MCF 10A (cell line): ENCODE data around the gene ANGPTL2. TPM values are rescaled to one million over a fixed set of nuclear protein-coding genes. Genes with fewer than 3 reads are reported as not detected.

Experiments
- BruUV-seq: library from RNA; stranded (reverse); fragments of 400-500 nt; replicated peaks from 2 replicates; lab custom pipeline; 2021; lab: Mats Ljungman, UMichigan
- CTCF ChIA-PET: fragments of 300-600 bp; sonication (Branson Sonifier 250); formaldehyde crosslinking; extraction: SDS; loops from one replicate; lab custom pipeline; 2021; ENCODE audit warnings: antibody characterized with exemption, inconsistent platforms; lab: Yijun Ruan, JAX
- POLR2A ChIA-PET: fragments of 300-600, 350-650 bp; sonication (Branson Sonifier 250); formaldehyde crosslinking; extraction: SDS; loops from one replicate; lab custom pipeline; 2020; ENCODE audit warnings: antibody characterized with exemption, inconsistent platforms; lab: Yijun Ruan, JAX
- DNase-seq: peaks from one replicate; pipeline ENCODE4 v3.0.0-alpha.2; 2018; ENCODE audit not compliant: unreplicated experiment
- H3K27ac Mint-ChIP-seq: one replicate; pipeline ENCODE4 v1.8.0; 2022; ENCODE audit warnings: mild to moderate bottlenecking, low read depth, mixed read lengths; ENCODE audit not compliant: unreplicated experiment
- H3K27me3 Mint-ChIP-seq: one replicate; pipeline ENCODE4 v1.8.0; 2022; ENCODE audit warnings: mixed read lengths; ENCODE audit not compliant: insufficient read depth, unreplicated experiment
- H3K36me3 Mint-ChIP-seq: one replicate; pipeline ENCODE4 v1.8.0; 2022; ENCODE audit warnings: mild to moderate bottlenecking, moderate library complexity, mixed read lengths; ENCODE audit not compliant: insufficient read depth, unreplicated experiment
- H3K4me1 Mint-ChIP-seq: one replicate; pipeline ENCODE4 v1.8.0; 2022; ENCODE audit warnings: mixed read lengths; ENCODE audit not compliant: insufficient read depth, unreplicated experiment
- H3K4me3 Mint-ChIP-seq: one replicate; pipeline ENCODE4 v1.8.0; 2022; ENCODE audit warnings: mild to moderate bottlenecking, moderate library complexity, mixed read lengths; ENCODE audit not compliant: unreplicated experiment
- H3K9me3 Mint-ChIP-seq: one replicate; pipeline ENCODE4 v1.8.0; 2022; ENCODE audit warnings: mixed read lengths; ENCODE audit not compliant: unreplicated experiment
- CTCF ChIP-seq: fragments of 200-600 bp; IDR thresholded peaks from one replicate; pipeline ENCODE4 v1.8.0; 2022; ENCODE audit warnings: antibody characterized with exemption, mild to moderate bottlenecking; ENCODE audit not compliant: unreplicated experiment
- intact Hi-C: fragments of 100-400 bp; cut with micrococcal nuclease; formaldehyde crosslinking; loops from 2 replicates; pipeline ENCODE4 v1.14.1; 2022
- total RNA-seq: library from RNA; stranded (reverse); gene quantifications from 2 replicates; pipeline ENCODE4 v1.2.3, GENCODE V29; 2022

The ANGPTL2 gene
- total RNA-seq, 1 experiment from 2014 or later: not detected

- no peak overlapping the region for H3K4me3 Mint-ChIP-seq
- no peak for TF ChIP-seq CTCF
- no peak overlapping the region for H3K27ac Mint-ChIP-seq
- intact Hi-C loops: no loop called here
- no peaks in the 10 kb centered on the region for H3K9me3 Mint-ChIP-seq
- CTCF ChIA-PET: no interaction called here
- no TSS peak for BruUV-seq
- H3K27me3 Mint-ChIP-seq: no peaks in the 10 kb centered on the region
- H3K4me1 Mint-ChIP-seq: peaks cover 17% of the 10 kb centered on the region
- DNase-seq: no peak
- H3K36me3 Mint-ChIP-seq: no peaks in the 10 kb centered on the region
- POLR2A ChIA-PET: no interaction called here
Observed at GRCh38 chr9:127169575-127169883, 47.1 kb upstream of the ANGPTL2 start.

DNA sequence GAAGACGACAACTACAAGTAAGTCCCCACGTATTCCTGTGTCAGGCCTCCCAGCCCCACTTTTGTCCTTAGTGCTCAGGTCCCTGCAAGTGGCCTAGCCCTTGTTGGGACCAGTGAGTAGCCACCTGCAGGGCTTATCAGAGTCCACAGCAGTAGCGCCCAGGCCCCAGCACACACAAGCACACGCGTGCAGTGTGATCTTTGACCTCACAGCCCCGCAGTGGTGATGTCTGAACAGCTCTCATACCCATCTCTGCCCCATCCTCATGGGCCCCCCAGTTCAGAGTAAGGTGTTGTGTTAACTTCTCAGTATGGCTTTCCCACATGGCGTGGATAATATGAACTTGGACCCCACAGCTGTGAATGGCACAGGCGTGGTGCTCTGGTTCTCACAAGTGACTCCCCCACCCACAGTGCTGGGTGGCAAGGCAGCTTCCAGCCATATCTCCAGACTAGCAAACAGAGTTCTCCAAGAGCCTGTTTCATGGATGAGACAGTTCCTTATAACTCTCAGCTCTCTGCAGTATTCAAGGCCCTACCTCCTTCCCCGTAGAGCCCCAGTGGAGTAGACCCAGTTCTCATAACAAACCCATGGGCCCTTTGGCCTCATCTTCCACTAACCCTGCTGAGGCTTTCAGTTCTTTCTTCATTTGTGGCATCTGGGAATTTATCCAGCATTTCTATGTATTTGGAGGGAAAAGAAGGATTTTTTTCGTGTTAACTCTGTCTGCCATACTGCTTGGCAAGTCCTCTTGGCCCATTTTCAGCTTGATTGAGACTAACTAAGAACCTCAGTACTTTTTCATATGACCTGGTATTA is 46.5 kb upstream of the ANGPTL2 start:
- no peak overlapping the region for H3K4me3 Mint-ChIP-seq
- intact Hi-C loops: no loop called here
- peaks cover 17% of the 10 kb centered on the region for H3K4me1 Mint-ChIP-seq
- POLR2A ChIA-PET: no interaction called here
- DNase-seq: no peak
- BruUV-seq: no TSS peak
- no peaks in the 10 kb centered on the region for H3K27me3 Mint-ChIP-seq
- CTCF ChIA-PET: interaction anchor here (0.6 to 0.7 kb wide), 2 partner anchors 30 to 120 kb away, joined by 3 read pairs; no protein-coding TSS in a partner anchor
- TF ChIP-seq CTCF: no peak
- H3K36me3 Mint-ChIP-seq: no peaks in the 10 kb centered on the region
- H3K9me3 Mint-ChIP-seq: no peaks in the 10 kb centered on the region
- no peak overlapping the region for H3K27ac Mint-ChIP-seq

- no peaks in the 10 kb centered on the region for H3K27me3 Mint-ChIP-seq
- no peaks in the 10 kb centered on the region for H3K36me3 Mint-ChIP-seq
- no peak overlapping the region for H3K27ac Mint-ChIP-seq
- H3K4me3 Mint-ChIP-seq: no peak overlapping the region
- no peaks in the 10 kb centered on the region for H3K9me3 Mint-ChIP-seq
- intact Hi-C loops: no loop called here
- CTCF ChIA-PET: interaction anchor here (0.6 kb wide), 3 partner anchors 119 to 302 kb away, joined by 3 read pairs; no protein-coding TSS in a partner anchor
- no TSS peak for BruUV-seq
- DNase-seq: no peak
- TF ChIP-seq CTCF: no peak
- POLR2A ChIA-PET: interaction anchor here (1.6 kb wide), 1 partner anchor 20 kb away, joined by 5 read pairs; no protein-coding TSS in a partner anchor
- peaks cover 17% of the 10 kb centered on the region for H3K4me1 Mint-ChIP-seq
Observed at GRCh38 chr9:127167560-127168326, 45.3 kb upstream of the ANGPTL2 start.
